ENCODE data around the gene NBR1. TPM values are rescaled to one million over a fixed set of nuclear protein-coding genes. Genes with fewer than 3 reads are reported as not detected.
"Not testable (repeated sequence)": the region's sequence is repeated elsewhere in the genome, so short reads cannot be mapped to it uniquely, and the experiment has no call there.

Gene NBR1
- polyA plus RNA-seq, 1 donor (not counting 4 experiments of a cell fraction or from before 2014, with no cell fraction given), result 65.7 TPM

- H3K9ac ChIP-seq (ENCODE audit: control insufficient read depth, extremely low read depth, insufficient read depth, low read length), result no peak overlapping the region
- H3K4me3 ChIP-seq (ENCODE audit: control insufficient read depth in 2 of 3, extremely low read depth in 1 of 3, insufficient read depth in 2 of 3, low read depth in 1 of 3, low read length in 3 of 3), result no peak overlapping the region
- H4K20me1 ChIP-seq (ENCODE audit: control insufficient read depth, extremely low read depth, insufficient read depth, low read length), result no peaks in the 10 kb centered on the region
- peaks cover 0 to 4% of the 10 kb centered on the region in 2 experiments for H3K36me3 ChIP-seq (ENCODE audit: control insufficient read depth in 2 of 2, extremely low read depth in 1 of 2, insufficient read depth in 2 of 2, low read length in 2 of 2)
- FAIRE-seq (no peak), DNase-seq (ENCODE audit: low read depth, low spot score) (no peak)
- no peaks in the 10 kb centered on the region for H3K27me3 ChIP-seq (ENCODE audit: control insufficient read depth, extremely low read depth, insufficient read depth, low read length)
- no peak overlapping the region for H3K27ac ChIP-seq (ENCODE audit: control insufficient read depth, insufficient read depth, low read length)
- H3K4me1 ChIP-seq (ENCODE audit: control insufficient read depth, extremely low read depth, insufficient read depth, low read length), result no peaks in the 10 kb centered on the region
- no peaks in the 10 kb centered on the region for H3K9me1 ChIP-seq (ENCODE audit: control insufficient read depth, extremely low read depth, insufficient read depth, low read length)
- no peak overlapping the region for H3K4me2 ChIP-seq (ENCODE audit: control insufficient read depth, extremely low read depth, insufficient read depth, low read depth, low read length)
- H3K9me3 ChIP-seq (ENCODE audit: control insufficient read depth, low read depth, low read length), result no peaks in the 10 kb centered on the region
- dilution Hi-C loops (cut with MboI; ENCODE audit: extremely low pct_ligation_motif_present, low sequenced_read_pairs), result no loop called here
- H3K79me2 ChIP-seq (ENCODE audit: control insufficient read depth, insufficient read depth, low read length), result no peaks in the 10 kb centered on the region
- no peak overlapping the region for H2AFZ ChIP-seq (ENCODE audit: control insufficient read depth, low read length)
- TF ChIP-seq EZH2 (IDR thresholded peaks at IDR 0.05; ENCODE audit: low read length) (no peak), CTCF (optimal IDR thresholded peaks at IDR 0.05 in 1 of 3, IDR thresholded peaks at IDR 0.05 in 1 of 3, conservative IDR thresholded peaks at IDR 0.05 in 1 of 3; ENCODE audit: extremely low read depth in 1 of 3, insufficient read depth in 2 of 3, low read length in 3 of 3) (no peak)
Observed at GRCh38 chr17:43226393-43226792, 55.4 kb downstream of the NBR1 start.

- H2AFZ ChIP-seq (ENCODE audit: control insufficient read depth, low read length); H3K4me3 ChIP-seq (ENCODE audit: control insufficient read depth in 2 of 3, extremely low read depth in 1 of 3, insufficient read depth in 2 of 3, low read depth in 1 of 3, low read length in 3 of 3); H3K4me2 ChIP-seq (ENCODE audit: control insufficient read depth, extremely low read depth, insufficient read depth, low read depth, low read length); H3K4me1 ChIP-seq (ENCODE audit: control insufficient read depth, extremely low read depth, insufficient read depth, low read length); H3K27me3 ChIP-seq (ENCODE audit: control insufficient read depth, extremely low read depth, insufficient read depth, low read length); FAIRE-seq; H3K79me2 ChIP-seq (ENCODE audit: control insufficient read depth, insufficient read depth, low read length); H3K9me3 ChIP-seq (ENCODE audit: control insufficient read depth, low read depth, low read length); H3K27ac ChIP-seq (ENCODE audit: control insufficient read depth, insufficient read depth, low read length); H3K9me1 ChIP-seq (ENCODE audit: control insufficient read depth, extremely low read depth, insufficient read depth, low read length); H4K20me1 ChIP-seq (ENCODE audit: control insufficient read depth, extremely low read depth, insufficient read depth, low read length); H3K36me3 ChIP-seq (ENCODE audit: control insufficient read depth in 2 of 2, extremely low read depth in 1 of 2, insufficient read depth in 2 of 2, low read length in 2 of 2); dilution Hi-C loops (cut with MboI; ENCODE audit: extremely low pct_ligation_motif_present, low sequenced_read_pairs); DNase-seq (ENCODE audit: low read depth, low spot score); H3K9ac ChIP-seq (ENCODE audit: control insufficient read depth, extremely low read depth, insufficient read depth, low read length): not testable (repeated sequence)
Observed at GRCh38 chr17:43228020-43228782, 57.2 kb downstream of the NBR1 start, which contains the start of gene CCDC200. Gene CCDC200, minus strand, starts transcription at chr17:43228623. Its CDS starts 69 bp downstream, at chr17:43228554.

GRCh38 chr17:43231205-43232020 is 60.4 kb downstream of the NBR1 start:
- H3K9me1 ChIP-seq (ENCODE audit: control insufficient read depth, extremely low read depth, insufficient read depth, low read length); H2AFZ ChIP-seq (ENCODE audit: control insufficient read depth, low read length); H3K79me2 ChIP-seq (ENCODE audit: control insufficient read depth, insufficient read depth, low read length); H3K4me1 ChIP-seq (ENCODE audit: control insufficient read depth, extremely low read depth, insufficient read depth, low read length); dilution Hi-C loops (cut with MboI; ENCODE audit: extremely low pct_ligation_motif_present, low sequenced_read_pairs); FAIRE-seq; H3K9me3 ChIP-seq (ENCODE audit: control insufficient read depth, low read depth, low read length); H3K9ac ChIP-seq (ENCODE audit: control insufficient read depth, extremely low read depth, insufficient read depth, low read length); H3K4me2 ChIP-seq (ENCODE audit: control insufficient read depth, extremely low read depth, insufficient read depth, low read depth, low read length); H3K4me3 ChIP-seq (ENCODE audit: control insufficient read depth in 2 of 3, extremely low read depth in 1 of 3, insufficient read depth in 2 of 3, low read depth in 1 of 3, low read length in 3 of 3); DNase-seq (ENCODE audit: low read depth, low spot score); H4K20me1 ChIP-seq (ENCODE audit: control insufficient read depth, extremely low read depth, insufficient read depth, low read length); H3K27ac ChIP-seq (ENCODE audit: control insufficient read depth, insufficient read depth, low read length); H3K27me3 ChIP-seq (ENCODE audit: control insufficient read depth, extremely low read depth, insufficient read depth, low read length); H3K36me3 ChIP-seq (ENCODE audit: control insufficient read depth in 2 of 2, extremely low read depth in 1 of 2, insufficient read depth in 2 of 2, low read length in 2 of 2): not testable (repeated sequence)

- H3K9me1 ChIP-seq (ENCODE audit: control insufficient read depth, extremely low read depth, insufficient read depth, low read length); H3K27me3 ChIP-seq (ENCODE audit: control insufficient read depth, extremely low read depth, insufficient read depth, low read length); dilution Hi-C loops (cut with MboI; ENCODE audit: extremely low pct_ligation_motif_present, low sequenced_read_pairs); DNase-seq (ENCODE audit: low read depth, low spot score); FAIRE-seq; H3K36me3 ChIP-seq (ENCODE audit: control insufficient read depth in 2 of 2, extremely low read depth in 1 of 2, insufficient read depth in 2 of 2, low read length in 2 of 2); H3K4me1 ChIP-seq (ENCODE audit: control insufficient read depth, extremely low read depth, insufficient read depth, low read length); H3K4me2 ChIP-seq (ENCODE audit: control insufficient read depth, extremely low read depth, insufficient read depth, low read depth, low read length); H4K20me1 ChIP-seq (ENCODE audit: control insufficient read depth, extremely low read depth, insufficient read depth, low read length); H2AFZ ChIP-seq (ENCODE audit: control insufficient read depth, low read length); H3K27ac ChIP-seq (ENCODE audit: control insufficient read depth, insufficient read depth, low read length); H3K79me2 ChIP-seq (ENCODE audit: control insufficient read depth, insufficient read depth, low read length); H3K9me3 ChIP-seq (ENCODE audit: control insufficient read depth, low read depth, low read length); H3K9ac ChIP-seq (ENCODE audit: control insufficient read depth, extremely low read depth, insufficient read depth, low read length); H3K4me3 ChIP-seq (ENCODE audit: control insufficient read depth in 2 of 3, extremely low read depth in 1 of 3, insufficient read depth in 2 of 3, low read depth in 1 of 3, low read length in 3 of 3): not testable (repeated sequence)
Observed at GRCh38 chr17:43232021-43232699, 61.1 kb downstream of the NBR1 start.

Measured in keratinocyte (primary cell).